Neural progenitor cell (in vitro differentiated cells): ENCODE results near the gene XYLT1. TPM values are rescaled to one million over a fixed set of nuclear protein-coding genes. Genes with fewer than 3 reads are reported as not detected.

ENCODE experiments used
- DNase-seq: peaks from one replicate; pipeline ENCODE4 v3.0.0-alpha.2; 2016; ENCODE audit warnings: low spot score
- H2AFZ ChIP-seq: fragments of 200-600 bp; sonication (generic); replicated peaks from 2 replicates; pipeline ENCODE4 v1.6.1; 2016; ENCODE audit warnings: antibody characterized with exemption
- H3F3A ChIP-seq: fragments of 200-600 bp; sonication (generic); 2 replicates; pipeline ENCODE4 v1.6.1; 2016; ENCODE audit warnings: antibody characterized with exemption, low read depth
- H3K27ac ChIP-seq: fragments of 200-600 bp; sonication (generic); 2 replicates; pipeline ENCODE4 v1.5.1; 2016; ENCODE audit warnings: mild to moderate bottlenecking
- H3K27me3 ChIP-seq: fragments of 200-600 bp; sonication (generic); 2 replicates; pipeline ENCODE4 v1.6.1; 2016; ENCODE audit warnings: mild to moderate bottlenecking, moderate library complexity
- H3K36me3 ChIP-seq: fragments of 200-600 bp; sonication (generic); 2 replicates; pipeline ENCODE4 v1.5.1; 2016
- H3K4me1 ChIP-seq: fragments of 200-600 bp; sonication (generic); 2 replicates; pipeline ENCODE4 v1.6.1; 2016; ENCODE audit warnings: mixed run types
- H3K4me2 ChIP-seq: fragments of 200-600 bp; sonication (generic); 2 replicates; pipeline ENCODE4 v1.6.1; 2016
- H3K4me3 ChIP-seq: fragments of 200-600 bp; sonication (generic); 2 replicates; pipeline ENCODE4 v1.5.1; 2016
- H3K79me2 ChIP-seq: fragments of 200-600 bp; sonication (generic); 2 replicates; pipeline ENCODE4 v1.6.1; 2016; ENCODE audit warnings: low read depth
- H3K9ac ChIP-seq: fragments of 200-600 bp; sonication (generic); 2 replicates; pipeline ENCODE4 v1.6.1; 2016
- H3K9me3 ChIP-seq: fragments of 200-600 bp; sonication (generic); 2 replicates; pipeline ENCODE4 v1.5.1; 2016; ENCODE audit warnings: low read depth
- H4K20me1 ChIP-seq: fragments of 200-600 bp; sonication (generic); 2 replicates; pipeline ENCODE4 v1.6.1; 2016; ENCODE audit warnings: low read depth
- H3K27ac Mint-ChIP-seq: 3 replicates; pipeline ENCODE4 v1.8.0; 2021; ENCODE audit warnings: mixed read lengths
- H3K27me3 Mint-ChIP-seq: 2 replicates; pipeline ENCODE4 v1.8.0; 2022; ENCODE audit warnings: low read depth, mild to moderate bottlenecking, inconsistent platforms, moderate library complexity, mixed read lengths; ENCODE audit not compliant: insufficient read depth
- H3K36me3 Mint-ChIP-seq: 3 replicates; pipeline ENCODE4 v1.8.0; 2021; ENCODE audit warnings: mixed read lengths
- H3K4me1 Mint-ChIP-seq: 3 replicates; pipeline ENCODE4 v1.8.0; 2021; ENCODE audit warnings: mixed read lengths
- H3K4me3 Mint-ChIP-seq: 3 replicates; pipeline ENCODE4 v1.8.0; 2021; ENCODE audit warnings: mild to moderate bottlenecking, moderate library complexity, mixed read lengths
- H3K9me3 Mint-ChIP-seq: 3 replicates; pipeline ENCODE4 v1.8.0; 2020; ENCODE audit warnings: mixed read lengths
- CTCF ChIP-seq: fragments of 200-600 bp; sonication (generic); IDR thresholded peaks from 2 replicates; pipeline ENCODE4 v1.5.1; 2017; ENCODE audit warnings: antibody characterized with exemption, mild to moderate bottlenecking
- EZH2 ChIP-seq: fragments of 200-600 bp; sonication (generic); IDR thresholded peaks from 2 replicates; pipeline ENCODE4 v1.6.1; 2017; ENCODE audit warnings: antibody characterized with exemption, mild to moderate bottlenecking, moderate library complexity
- EZH2phosphoT487 ChIP-seq: fragments of 200-600 bp; sonication (generic); IDR thresholded peaks from 2 replicates; pipeline ENCODE4 v1.6.1; 2017; ENCODE audit warnings: antibody characterized with exemption
- total RNA-seq: library from RNA; depleted of rRNA; stranded (reverse); fragments of >200 nt; gene quantifications from 2 replicates; pipeline ENCODE4 v1.2.3, GENCODE V29; 2015; ENCODE audit warnings: low replicate concordance

Gene XYLT1
- total RNA-seq, 1 donor from 2014 or later: 5.9 TPM

- Histone ChIP-seq H3K36me3 (no peaks in the 10 kb centered on the region), H3K9ac (no peak overlapping the region), H3K4me2 (no peak overlapping the region), H3K9me3 (no peaks in the 10 kb centered on the region), H3K4me1 (peaks cover 27% of the 10 kb centered on the region), H4K20me1 (peaks cover 29% of the 10 kb centered on the region), H3K27ac (no peak overlapping the region), H3F3A (peaks cover 38% of the 10 kb centered on the region), H3K27me3 (no peaks in the 10 kb centered on the region), H3K4me3 (no peak overlapping the region), H2AFZ (no peak overlapping the region), H3K79me2 (no peaks in the 10 kb centered on the region)
- DNase-seq: no peak
- Mint-ChIP-seq H3K4me1 (peaks cover 15% of the 10 kb centered on the region), H3K9me3 (peaks cover 3% of the 10 kb centered on the region), H3K27me3 (peaks cover 9% of the 10 kb centered on the region), H3K4me3 (no peak overlapping the region), H3K36me3 (peaks cover 10% of the 10 kb centered on the region), H3K27ac (no peak overlapping the region)
- TF ChIP-seq CTCF (no peak), EZH2phosphoT487 (no peak)
These were observed 39.7 kb downstream of the XYLT1 start for GRCh38 chr16:17431012-17431411.

GRCh38 chr16:17426451-17426850 lies 44.3 kb downstream of the XYLT1 start:
- H3K9me3 ChIP-seq: no peaks in the 10 kb centered on the region
- H3K36me3 ChIP-seq: no peaks in the 10 kb centered on the region
- Mint-ChIP-seq H3K27ac (no peak overlapping the region), H3K36me3 (peaks cover 14% of the 10 kb centered on the region), H3K27me3 (peaks cover 6% of the 10 kb centered on the region), H3K4me3 (no peak overlapping the region), H3K9me3 (peaks cover 3% of the 10 kb centered on the region), H3K4me1 (peaks cover 23% of the 10 kb centered on the region)
- H3F3A ChIP-seq: peaks cover 24% of the 10 kb centered on the region
- no peaks in the 10 kb centered on the region for H3K27me3 ChIP-seq
- H2AFZ ChIP-seq: no peak overlapping the region
- no peak overlapping the region for H3K9ac ChIP-seq
- no peak for TF ChIP-seq CTCF
- TF ChIP-seq EZH2phosphoT487: no peak
- TF ChIP-seq EZH2: no peak
- H4K20me1 ChIP-seq: peaks cover 24% of the 10 kb centered on the region
- no peak overlapping the region for H3K4me2 ChIP-seq
- H3K4me3 ChIP-seq: no peak overlapping the region
- no peak overlapping the region for H3K27ac ChIP-seq
- DNase-seq: no peak
- peaks cover 27% of the 10 kb centered on the region for H3K4me1 ChIP-seq
- H3K79me2 ChIP-seq: no peaks in the 10 kb centered on the region

GRCh38 chr16:17424771-17425170 lies 46.0 kb downstream of the XYLT1 start:
- Histone ChIP-seq H3K4me2 (no peak overlapping the region), H3K4me1 (peaks cover 27% of the 10 kb centered on the region), H3K27ac (no peak overlapping the region), H3K9ac (no peak overlapping the region), H3K79me2 (no peaks in the 10 kb centered on the region), H2AFZ (no peak overlapping the region), H4K20me1 (peaks cover 24% of the 10 kb centered on the region), H3K9me3 (no peaks in the 10 kb centered on the region), H3K36me3 (no peaks in the 10 kb centered on the region), H3K27me3 (no peaks in the 10 kb centered on the region), H3K4me3 (no peak overlapping the region), H3F3A (peaks cover 24% of the 10 kb centered on the region)
- peaks cover 3% of the 10 kb centered on the region for H3K9me3 Mint-ChIP-seq
- peaks cover 25% of the 10 kb centered on the region for H3K4me1 Mint-ChIP-seq
- H3K27ac Mint-ChIP-seq: no peak overlapping the region
- H3K36me3 Mint-ChIP-seq: peaks cover 14% of the 10 kb centered on the region
- TF ChIP-seq CTCF: no peak
- no peak for TF ChIP-seq EZH2phosphoT487
- no peak for TF ChIP-seq EZH2
- peaks cover 6% of the 10 kb centered on the region for H3K27me3 Mint-ChIP-seq
- no peak for DNase-seq
- no peak overlapping the region for H3K4me3 Mint-ChIP-seq
